Neural cell (in vitro differentiated cells): Measurements from ENCODE around the gene ABHD17A.

Source experiments
- EP300 ChIP-seq: fragments of 450-650 bp; conservative IDR thresholded peaks from 2 replicates; pipeline ENCODE4 v1.6.1; 2014; ENCODE audit warnings: antibody characterized with exemption, mild to moderate bottlenecking, moderate library complexity; ENCODE audit not compliant: poor library complexity, severe bottlenecking
- EZH2 ChIP-seq: fragments of 200-600, 300-800 bp; shearing (Covaris generic), sonication (generic); IDR thresholded peaks from 2 replicates; pipeline ENCODE4 v1.6.1; 2014; ENCODE audit warnings: antibody characterized with exemption, low read length, borderline replicate concordance, mild to moderate bottlenecking; ENCODE audit not compliant: insufficient read depth, poor library complexity, severe bottlenecking
- MXI1 ChIP-seq: fragments of 450-650 bp; conservative IDR thresholded peaks from 2 replicates; pipeline ENCODE4 v1.6.1; 2014; ENCODE audit warnings: antibody characterized with exemption, mild to moderate bottlenecking; ENCODE audit not compliant: poor library complexity, severe bottlenecking
- POLR2AphosphoS5 ChIP-seq: IDR thresholded peaks from 2 replicates; pipeline ENCODE4 v1.6.1; 2012
- RAD21 ChIP-seq: fragments of 450-650 bp; conservative IDR thresholded peaks from 2 replicates; pipeline ENCODE4 v1.6.1; 2014; ENCODE audit warnings: antibody characterized with exemption, mild to moderate bottlenecking, moderate library complexity
- SMC3 ChIP-seq: fragments of 450-650 bp; conservative IDR thresholded peaks from 2 replicates; pipeline ENCODE4 v1.6.1; 2014; ENCODE audit warnings: antibody characterized with exemption, mild to moderate bottlenecking, moderate library complexity; ENCODE audit not compliant: poor library complexity
- TAF1 ChIP-seq: IDR thresholded peaks from 2 replicates; pipeline ENCODE4 v1.6.1; 2012; ENCODE audit warnings: low read depth
- TF ChIP-seq, protein P1 (sequence below): fragments of 450-650 bp; IDR thresholded peaks from 2 replicates; pipeline ENCODE4 v1.5.1; 2014; ENCODE audit warnings: antibody characterized with exemption, mild to moderate bottlenecking, moderate library complexity; ENCODE audit not compliant: poor library complexity, severe bottlenecking
- TF ChIP-seq, protein P2 (sequence below): IDR thresholded peaks from 2 replicates; pipeline ENCODE4 v1.6.1; 2012; ENCODE audit warnings: borderline replicate concordance

DNA sequence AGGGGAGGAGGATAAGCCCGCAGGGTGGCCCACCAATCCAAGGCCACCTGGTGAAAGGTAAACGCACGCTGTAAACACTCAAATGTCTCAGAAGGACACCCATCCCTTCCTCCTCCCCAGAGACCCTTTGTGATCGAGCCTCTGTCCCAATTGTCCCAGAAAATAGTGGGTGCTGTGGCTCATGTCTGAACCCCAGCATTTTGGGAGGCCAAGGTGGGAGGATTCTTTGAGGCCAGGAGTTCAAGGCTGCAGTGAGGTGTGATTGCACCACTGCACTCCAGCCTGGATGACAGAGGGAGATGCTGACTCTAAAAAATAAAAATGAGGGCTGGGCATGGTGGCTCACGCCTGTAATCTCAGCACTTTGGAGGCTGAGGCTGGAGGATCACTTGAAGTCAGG is 3.1 kb upstream of the ABHD17A start:
- TF ChIP-seq, protein P1, sequence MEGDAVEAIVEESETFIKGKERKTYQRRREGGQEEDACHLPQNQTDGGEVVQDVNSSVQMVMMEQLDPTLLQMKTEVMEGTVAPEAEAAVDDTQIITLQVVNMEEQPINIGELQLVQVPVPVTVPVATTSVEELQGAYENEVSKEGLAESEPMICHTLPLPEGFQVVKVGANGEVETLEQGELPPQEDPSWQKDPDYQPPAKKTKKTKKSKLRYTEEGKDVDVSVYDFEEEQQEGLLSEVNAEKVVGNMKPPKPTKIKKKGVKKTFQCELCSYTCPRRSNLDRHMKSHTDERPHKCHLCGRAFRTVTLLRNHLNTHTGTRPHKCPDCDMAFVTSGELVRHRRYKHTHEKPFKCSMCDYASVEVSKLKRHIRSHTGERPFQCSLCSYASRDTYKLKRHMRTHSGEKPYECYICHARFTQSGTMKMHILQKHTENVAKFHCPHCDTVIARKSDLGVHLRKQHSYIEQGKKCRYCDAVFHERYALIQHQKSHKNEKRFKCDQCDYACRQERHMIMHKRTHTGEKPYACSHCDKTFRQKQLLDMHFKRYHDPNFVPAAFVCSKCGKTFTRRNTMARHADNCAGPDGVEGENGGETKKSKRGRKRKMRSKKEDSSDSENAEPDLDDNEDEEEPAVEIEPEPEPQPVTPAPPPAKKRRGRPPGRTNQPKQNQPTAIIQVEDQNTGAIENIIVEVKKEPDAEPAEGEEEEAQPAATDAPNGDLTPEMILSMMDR, result no peak
- TF ChIP-seq EP300, result no peak
- TF ChIP-seq, protein P2, sequence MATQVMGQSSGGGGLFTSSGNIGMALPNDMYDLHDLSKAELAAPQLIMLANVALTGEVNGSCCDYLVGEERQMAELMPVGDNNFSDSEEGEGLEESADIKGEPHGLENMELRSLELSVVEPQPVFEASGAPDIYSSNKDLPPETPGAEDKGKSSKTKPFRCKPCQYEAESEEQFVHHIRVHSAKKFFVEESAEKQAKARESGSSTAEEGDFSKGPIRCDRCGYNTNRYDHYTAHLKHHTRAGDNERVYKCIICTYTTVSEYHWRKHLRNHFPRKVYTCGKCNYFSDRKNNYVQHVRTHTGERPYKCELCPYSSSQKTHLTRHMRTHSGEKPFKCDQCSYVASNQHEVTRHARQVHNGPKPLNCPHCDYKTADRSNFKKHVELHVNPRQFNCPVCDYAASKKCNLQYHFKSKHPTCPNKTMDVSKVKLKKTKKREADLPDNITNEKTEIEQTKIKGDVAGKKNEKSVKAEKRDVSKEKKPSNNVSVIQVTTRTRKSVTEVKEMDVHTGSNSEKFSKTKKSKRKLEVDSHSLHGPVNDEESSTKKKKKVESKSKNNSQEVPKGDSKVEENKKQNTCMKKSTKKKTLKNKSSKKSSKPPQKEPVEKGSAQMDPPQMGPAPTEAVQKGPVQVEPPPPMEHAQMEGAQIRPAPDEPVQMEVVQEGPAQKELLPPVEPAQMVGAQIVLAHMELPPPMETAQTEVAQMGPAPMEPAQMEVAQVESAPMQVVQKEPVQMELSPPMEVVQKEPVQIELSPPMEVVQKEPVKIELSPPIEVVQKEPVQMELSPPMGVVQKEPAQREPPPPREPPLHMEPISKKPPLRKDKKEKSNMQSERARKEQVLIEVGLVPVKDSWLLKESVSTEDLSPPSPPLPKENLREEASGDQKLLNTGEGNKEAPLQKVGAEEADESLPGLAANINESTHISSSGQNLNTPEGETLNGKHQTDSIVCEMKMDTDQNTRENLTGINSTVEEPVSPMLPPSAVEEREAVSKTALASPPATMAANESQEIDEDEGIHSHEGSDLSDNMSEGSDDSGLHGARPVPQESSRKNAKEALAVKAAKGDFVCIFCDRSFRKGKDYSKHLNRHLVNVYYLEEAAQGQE, result no peak
- no peak for TF ChIP-seq EZH2
- no peak for TF ChIP-seq SMC3
- no peak for TF ChIP-seq TAF1
- no peak for TF ChIP-seq POLR2AphosphoS5
- no peak for TF ChIP-seq RAD21
- no peak for TF ChIP-seq MXI1
